ENCODE measurements around the gene THAP7.
A peak's percentile ranks its signal among the peaks of the same experiment; 100 is the strongest.

The THAP7 gene

DNA sequence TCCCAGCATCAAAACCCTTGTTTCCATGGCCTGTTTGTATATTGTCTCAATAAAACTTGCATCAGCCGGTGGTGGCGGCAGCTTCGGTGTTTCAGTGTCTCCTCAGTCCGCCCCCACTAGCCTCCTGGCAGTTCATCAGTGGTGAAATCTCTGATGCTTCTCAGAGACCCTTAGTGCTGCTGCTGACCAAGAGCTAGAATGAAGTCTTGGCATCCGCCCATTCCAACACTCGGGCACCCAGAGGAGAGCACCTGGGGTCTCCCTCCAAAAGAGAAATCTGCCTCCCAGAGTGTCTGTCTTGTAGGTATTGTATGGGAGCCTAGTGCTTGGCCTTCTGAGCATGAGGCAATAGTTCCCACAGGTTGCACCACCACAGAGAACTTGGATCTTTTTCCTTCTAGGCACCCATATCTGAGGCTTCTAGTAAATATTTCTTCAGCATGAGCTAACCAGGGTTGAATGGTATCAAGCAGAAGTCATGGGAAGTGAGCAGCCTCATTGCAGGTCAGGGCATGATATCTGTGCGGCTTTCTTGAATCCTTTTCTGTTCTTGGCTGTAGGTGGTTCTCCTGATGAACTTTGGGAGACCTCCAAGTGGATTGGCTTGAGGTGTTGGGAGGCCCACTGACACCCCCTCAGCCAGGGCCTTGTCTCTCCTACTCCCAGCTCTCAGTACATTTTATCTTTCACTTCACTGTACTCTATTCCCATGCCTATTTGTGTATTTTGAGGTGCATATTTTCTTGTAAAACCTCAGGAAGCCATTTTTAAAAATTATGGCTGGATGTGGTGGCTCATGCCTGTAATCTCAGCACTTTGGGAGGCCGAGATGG, 48.0 kb downstream of the THAP7 start:
- H3K27ac ChIP-seq = peak overlapping the region; percentile 71
- TF ChIP-seq ZFX (IDR thresholded peaks at IDR 0.05; ENCODE audit: borderline replicate concordance) = no peak
- TF ChIP-seq, protein P1, sequence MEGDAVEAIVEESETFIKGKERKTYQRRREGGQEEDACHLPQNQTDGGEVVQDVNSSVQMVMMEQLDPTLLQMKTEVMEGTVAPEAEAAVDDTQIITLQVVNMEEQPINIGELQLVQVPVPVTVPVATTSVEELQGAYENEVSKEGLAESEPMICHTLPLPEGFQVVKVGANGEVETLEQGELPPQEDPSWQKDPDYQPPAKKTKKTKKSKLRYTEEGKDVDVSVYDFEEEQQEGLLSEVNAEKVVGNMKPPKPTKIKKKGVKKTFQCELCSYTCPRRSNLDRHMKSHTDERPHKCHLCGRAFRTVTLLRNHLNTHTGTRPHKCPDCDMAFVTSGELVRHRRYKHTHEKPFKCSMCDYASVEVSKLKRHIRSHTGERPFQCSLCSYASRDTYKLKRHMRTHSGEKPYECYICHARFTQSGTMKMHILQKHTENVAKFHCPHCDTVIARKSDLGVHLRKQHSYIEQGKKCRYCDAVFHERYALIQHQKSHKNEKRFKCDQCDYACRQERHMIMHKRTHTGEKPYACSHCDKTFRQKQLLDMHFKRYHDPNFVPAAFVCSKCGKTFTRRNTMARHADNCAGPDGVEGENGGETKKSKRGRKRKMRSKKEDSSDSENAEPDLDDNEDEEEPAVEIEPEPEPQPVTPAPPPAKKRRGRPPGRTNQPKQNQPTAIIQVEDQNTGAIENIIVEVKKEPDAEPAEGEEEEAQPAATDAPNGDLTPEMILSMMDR (IDR thresholded peaks at IDR 0.05) = no peak

DNA sequence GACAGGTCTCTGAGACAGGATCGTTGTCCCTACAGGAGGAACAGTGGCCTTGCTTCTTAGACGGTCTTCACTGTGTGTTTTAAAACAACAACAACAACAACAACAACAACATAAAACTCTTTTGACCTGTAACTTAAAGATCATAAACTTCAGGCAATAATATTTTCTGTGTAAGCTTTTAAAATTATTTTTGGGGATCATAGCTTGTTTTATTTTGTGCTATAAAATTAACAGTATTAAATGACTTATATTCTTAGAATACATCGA, 48.6 kb downstream of the THAP7 start:
- TF ChIP-seq, protein P1 (IDR thresholded peaks at IDR 0.05) = no peak
- no peak for TF ChIP-seq ZFX (IDR thresholded peaks at IDR 0.05; ENCODE audit: borderline replicate concordance)
- peak overlapping the region; percentile 71 for H3K27ac ChIP-seq

DNA sequence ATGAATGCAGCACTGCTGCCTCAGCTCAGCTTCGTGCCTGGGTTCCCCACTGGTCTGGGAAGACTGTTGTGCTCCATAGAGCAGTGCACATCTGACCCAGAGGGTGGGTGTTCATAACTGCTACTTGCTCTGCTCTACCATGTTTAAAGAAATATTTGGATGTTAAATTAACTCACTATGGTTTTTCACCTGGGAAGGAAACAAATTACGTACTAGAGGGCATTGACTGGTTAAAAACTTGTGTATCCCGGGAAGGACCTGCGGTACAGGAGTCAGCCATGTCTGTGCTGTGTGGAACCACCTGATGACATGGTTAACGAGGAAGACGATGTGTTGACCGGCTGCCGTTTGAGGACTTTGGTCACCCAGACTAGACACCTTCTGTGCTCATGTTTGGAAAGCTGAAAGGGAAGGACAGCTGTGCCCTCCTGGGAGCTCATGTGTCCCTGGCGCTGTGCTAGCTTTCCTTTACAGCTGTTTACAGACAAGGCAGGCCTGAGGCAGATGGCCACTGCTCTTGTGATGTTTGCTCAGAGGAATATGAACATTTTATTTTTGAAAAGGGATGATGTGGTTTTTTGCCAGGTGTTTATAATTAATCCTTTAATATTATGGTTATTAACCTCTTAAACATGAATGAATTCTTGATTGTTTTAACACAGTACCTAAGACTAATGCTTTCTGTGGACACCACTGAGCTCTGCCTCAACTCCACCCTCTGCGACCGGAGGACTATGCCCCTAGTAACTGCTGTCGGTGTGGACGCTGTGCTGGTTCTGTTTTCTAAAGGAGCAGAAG, 49.2 kb downstream of the THAP7 start:
- TF ChIP-seq ZFX (IDR thresholded peaks at IDR 0.05; ENCODE audit: borderline replicate concordance) = no peak
- TF ChIP-seq, protein P1 (IDR thresholded peaks at IDR 0.05) = no peak; the same call in 1 of the 2 replicates
- H3K27ac ChIP-seq = peak overlapping the region; percentile 71

DNA sequence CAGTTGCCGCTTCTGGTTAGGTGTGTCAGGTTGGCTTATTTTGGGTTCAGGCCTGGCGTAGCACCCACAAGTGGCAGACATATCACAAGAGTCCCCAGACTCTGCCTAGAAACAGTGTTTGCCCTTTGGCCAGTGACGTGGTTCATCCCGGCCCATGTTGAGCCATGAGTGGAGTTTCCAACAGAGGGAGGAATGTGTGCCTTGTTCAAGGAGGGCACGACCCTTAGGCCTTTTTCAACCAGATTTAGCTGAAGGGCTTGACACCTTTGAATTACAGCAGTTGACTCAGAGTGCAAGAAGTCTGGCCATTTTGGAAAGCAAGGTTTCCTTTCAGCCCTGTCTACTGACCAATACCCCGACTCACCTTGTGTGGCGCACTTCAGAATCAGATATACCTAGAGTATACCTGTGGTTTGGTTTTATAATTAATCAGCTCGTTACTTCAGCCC, 50.0 kb downstream of the THAP7 start:
- TF ChIP-seq, protein P1 (IDR thresholded peaks at IDR 0.05) = peak; percentile 50
- no peak for TF ChIP-seq ZFX (IDR thresholded peaks at IDR 0.05; ENCODE audit: borderline replicate concordance)
- peak overlapping the region; percentile 71 for H3K27ac ChIP-seq

DNA sequence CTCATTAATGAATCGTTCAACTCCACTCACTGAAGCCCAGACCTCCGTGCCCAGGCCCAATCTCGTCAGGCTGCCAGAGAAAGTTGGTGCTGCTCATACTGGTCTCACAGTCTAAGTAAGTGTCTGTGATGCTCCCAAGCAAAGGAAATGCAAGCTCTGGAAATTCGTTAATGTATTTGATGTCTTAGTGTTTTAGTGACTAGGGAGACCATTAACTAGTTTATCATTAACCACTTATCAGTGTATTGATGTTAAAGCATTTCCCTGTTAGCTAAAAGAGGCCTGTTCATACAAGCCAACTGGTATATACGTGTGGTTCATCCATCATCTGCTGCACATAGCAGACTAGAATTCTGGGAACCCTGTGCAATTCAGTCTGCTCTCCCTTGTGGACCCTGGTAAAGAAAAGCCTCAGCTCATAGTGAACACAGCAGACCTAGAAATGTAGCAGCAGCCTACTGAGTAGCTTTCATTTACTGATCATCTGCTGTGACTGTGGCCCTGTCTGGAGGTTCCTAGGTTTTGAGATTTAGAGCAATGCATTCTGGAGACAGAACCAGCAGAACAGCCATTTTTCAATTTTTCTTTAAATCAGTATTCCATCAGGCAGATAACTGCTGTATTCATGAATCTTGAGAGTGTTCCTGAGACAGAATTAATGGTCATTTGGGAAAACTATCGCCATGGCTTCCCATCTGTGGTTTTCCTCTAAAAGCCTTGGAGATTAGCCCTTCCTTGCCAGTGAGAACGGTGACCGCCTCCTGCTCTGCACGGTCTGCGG, 50.6 kb downstream of the THAP7 start:
- peak overlapping the region; percentile 71 for H3K27ac ChIP-seq
- TF ChIP-seq ZFX (IDR thresholded peaks at IDR 0.05; ENCODE audit: borderline replicate concordance) = no peak
- TF ChIP-seq, protein P1 (IDR thresholded peaks at IDR 0.05) = no peak

DNA sequence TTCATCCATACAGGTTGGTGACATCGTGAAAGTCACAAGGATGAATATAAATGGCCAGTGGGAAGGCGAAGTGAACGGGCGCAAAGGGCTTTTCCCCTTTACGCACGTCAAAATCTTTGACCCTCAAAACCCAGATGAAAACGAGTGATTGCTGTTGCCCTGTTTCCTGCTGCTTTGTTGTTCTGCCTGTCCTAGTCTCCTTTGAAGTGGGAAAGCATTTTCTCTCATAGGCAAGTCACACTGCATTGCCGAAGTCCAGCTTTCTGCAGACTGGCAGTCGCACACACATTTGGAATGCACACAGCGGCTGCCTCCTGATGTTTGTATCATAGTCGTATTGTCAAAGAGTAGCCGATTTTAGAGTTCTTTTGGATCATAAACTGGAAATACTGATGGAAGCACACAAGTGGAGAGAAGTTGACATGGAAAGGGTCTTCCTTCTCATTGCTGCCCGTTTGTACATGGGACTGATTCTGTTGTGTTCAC, 52.2 kb downstream of the THAP7 start:
- peak overlapping the region; percentile 71 for H3K27ac ChIP-seq

More for the DNA sequence above, 52.2 kb downstream of the THAP7 start:
- TF ChIP-seq, protein P1 (IDR thresholded peaks at IDR 0.05) = no peak
- TF ChIP-seq ZFX (IDR thresholded peaks at IDR 0.05; ENCODE audit: borderline replicate concordance) = no peak
